Aorta (tissue), 5 donors: ENCODE data around the gene ABHD17B. TPM values are rescaled to one million over a fixed set of nuclear protein-coding genes. Genes with fewer than 3 reads are reported as not detected.

Experiments used
- ATAC-seq: fragments of 200-7000 bp; cut with Tn5 transposase; one replicate; pipeline ENCODE4 v1.9.1; 2022; ENCODE audit warnings: moderate library complexity; ENCODE audit not compliant: low FRiP score
- DNase-seq, 2 donors: peaks; one replicate each; pipeline ENCODE4 v3.0.0-alpha.2; 2020
- H3K27ac ChIP-seq, 2 donors: one replicate each; pipeline ENCODE4 v1.5.1; 2013; ENCODE audit warnings: low read length in 2 of 2, mild to moderate bottlenecking in 2 of 2, moderate library complexity in 2 of 2, control low read depth in 1 of 2, inconsistent platforms in 1 of 2, low read depth in 1 of 2
- H3K27me3 ChIP-seq, 2 donors: one replicate each; pipeline ENCODE4 v1.6.1; 2013; ENCODE audit warnings: control low read depth in 1 of 2, low read length in 1 of 2, mild to moderate bottlenecking in 1 of 2, moderate library complexity in 1 of 2; ENCODE audit not compliant: insufficient read depth in 2 of 2, control insufficient read depth in 1 of 2
- H3K36me3 ChIP-seq, 2 donors: one replicate each; pipeline ENCODE4 v1.6.1; 2013; ENCODE audit warnings: control low read depth in 1 of 2, low read length in 1 of 2, mild to moderate bottlenecking in 1 of 2; ENCODE audit not compliant: insufficient read depth in 2 of 2, control insufficient read depth in 1 of 2
- H3K4me1 ChIP-seq, 2 donors: one replicate each; pipeline ENCODE4 v1.6.1; 2013; ENCODE audit warnings: low read length in 2 of 2, control low read depth in 1 of 2, mild to moderate bottlenecking in 1 of 2, moderate library complexity in 1 of 2; ENCODE audit not compliant: insufficient read depth in 2 of 2, control insufficient read depth in 1 of 2
- H3K4me3 ChIP-seq, 2 donors: one replicate each; pipeline ENCODE4 v1.5.1; 2013; ENCODE audit warnings: low read length in 2 of 2, control low read depth in 1 of 2, mild to moderate bottlenecking in 1 of 2
- H3K9me3 ChIP-seq: one replicate; pipeline ENCODE4 v1.6.1; 2013; ENCODE audit warnings: mild to moderate bottlenecking, low read length; ENCODE audit not compliant: control insufficient read depth
- WGBS, 2 donors: extraction: QIAGEN DNeasy Blood & Tissue Kit; methylation state at CpG; one replicate each; pipeline ENCODE4 v1.1.7; 2013; 5-methylcytosine and 5-hydroxymethylcytosine counted together
- intact Hi-C, 2 donors: fragments of 100-400 bp; cut with DNase I; formaldehyde crosslinking; loops; one replicate each; pipeline versions ENCODE4 v1.14.2 to v1.15.0; 2022
- polyA plus RNA-seq, 2 donors: library from polyadenylated mRNA; stranded (reverse); fragments of 200-250 nt; gene quantifications; one replicate each; pipeline ENCODE4 v1.2.3, GENCODE V29; 2013
- total RNA-seq, 2 donors: library from RNA; stranded (reverse); fragmentation: NEBNext Ultra II Directional; extraction: Animal tissue kit (Norgen Biotek cat#: 25700); gene quantifications; one replicate each; pipeline ENCODE4 v1.2.1, GENCODE V29; 2021
- donor health status: healthy with polysubstance abuse.
- donor health status: Bipolar disorder and iron deficiency.
- donor health status: DM: no; HTN: no; CAD: no.
- donor health status: DM: no; HTN: no; CAD: no.
- donor health status: DM: yes; HTN: yes; CAD: no.

Gene ABHD17B
- total and polyA plus RNA-seq, 4 donors = 6.6 to 38.0 (median 11.8) TPM

GRCh38 chr9:71876829-71877228, 34.2 kb downstream of the ABHD17B start:
- no peak for ATAC-seq
- intact Hi-C loops = no loop called here

GRCh38 chr9:71876106-71876505, 34.9 kb downstream of the ABHD17B start:
- H3K9me3 ChIP-seq = peaks cover 1% of the 10 kb centered on the region
- DNase-seq (no peak), ATAC-seq (no peak)
- no peak overlapping the region for H3K4me3 ChIP-seq
- intact Hi-C loops = no loop called here
- H3K4me1 ChIP-seq = no peaks in the 10 kb centered on the region
- H3K27me3 ChIP-seq = no peaks in the 10 kb centered on the region
- 95 to 96% methylated on average over 2 of the region's 2 CpGs for WGBS, 2 donors
- no peak overlapping the region for H3K27ac ChIP-seq
- H3K36me3 ChIP-seq = no peaks in the 10 kb centered on the region

More at GRCh38 chr9:71876829-71877228, 34.2 kb downstream of the ABHD17B start:
- no peak overlapping the region for H3K27ac ChIP-seq
- no peak overlapping the region for H3K4me3 ChIP-seq
- H3K9me3 ChIP-seq = peaks cover 1% of the 10 kb centered on the region
- no peaks in the 10 kb centered on the region for H3K36me3 ChIP-seq
- H3K4me1 ChIP-seq = no peaks in the 10 kb centered on the region
- no peaks in the 10 kb centered on the region for H3K27me3 ChIP-seq
- no peak for DNase-seq

GRCh38 chr9:71875345-71875744, 35.6 kb downstream of the ABHD17B start:
- 98 to 99% methylated on average over 6 of the region's 6 CpGs for WGBS, 2 donors
- no peak for ATAC-seq
- no peaks in the 10 kb centered on the region for H3K27me3 ChIP-seq
- H3K27ac ChIP-seq = no peak overlapping the region
- H3K9me3 ChIP-seq = peaks cover 1% of the 10 kb centered on the region
- intact Hi-C loops = no loop called here
- no peaks in the 10 kb centered on the region for H3K4me1 ChIP-seq
- H3K36me3 ChIP-seq = no peaks in the 10 kb centered on the region
- DNase-seq = no peak
- H3K4me3 ChIP-seq = no peak overlapping the region

- intact Hi-C loops = no loop called here
These were observed 47.4 kb downstream of the ABHD17B start for GRCh38 chr9:71863631-71864030.

GRCh38 chr9:71861618-71862017, 49.4 kb downstream of the ABHD17B start:
- intact Hi-C loops = no loop called here
- H3K36me3 ChIP-seq = peaks cover 2% of the 10 kb centered on the region in 2 donors
- ATAC-seq = no peak
- H3K27ac ChIP-seq = no peak overlapping the region
- H3K9me3 ChIP-seq = no peaks in the 10 kb centered on the region
- no peaks in the 10 kb centered on the region for H3K4me1 ChIP-seq
- WGBS, 2 donors = 87 to 88% methylated on average over 3 of the region's 3 CpGs
- DNase-seq = no peak
- H3K27me3 ChIP-seq = no peaks in the 10 kb centered on the region
- no peak overlapping the region for H3K4me3 ChIP-seq

More at GRCh38 chr9:71863631-71864030, 47.4 kb downstream of the ABHD17B start:
- Histone ChIP-seq H3K27ac (no peak overlapping the region), H3K36me3 (peaks cover 2% of the 10 kb centered on the region in 2 donors), H3K4me1 (no peaks in the 10 kb centered on the region), H3K9me3 (no peaks in the 10 kb centered on the region), H3K27me3 (no peaks in the 10 kb centered on the region), H3K4me3 (no peak overlapping the region)
- ATAC-seq = no peak
- no peak for DNase-seq
- WGBS, 2 donors = 32 to 36% methylated on average over 1 of the region's 1 CpG

GRCh38 chr9:71859939-71860338, 51.1 kb downstream of the ABHD17B start:
- DNase-seq = no peak
- ATAC-seq = no peak
- intact Hi-C loops = no loop called here
- no peak overlapping the region for H3K27ac ChIP-seq
- no peaks in the 10 kb centered on the region for H3K9me3 ChIP-seq
- 97 to 99% methylated on average over 3 of the region's 3 CpGs for WGBS, 2 donors
- no peaks in the 10 kb centered on the region for H3K4me1 ChIP-seq
- H3K36me3 ChIP-seq = peaks cover 0 to 2% of the 10 kb centered on the region in 2 donors
- H3K4me3 ChIP-seq = no peak overlapping the region
- no peaks in the 10 kb centered on the region for H3K27me3 ChIP-seq

- no peak for DNase-seq
- Histone ChIP-seq H3K36me3 (peaks cover 0 to 2% of the 10 kb centered on the region in 2 donors), H3K4me3 (no peak overlapping the region), H3K27ac (no peak overlapping the region), H3K27me3 (no peaks in the 10 kb centered on the region), H3K9me3 (no peaks in the 10 kb centered on the region), H3K4me1 (no peaks in the 10 kb centered on the region)
- intact Hi-C loops = no loop called here
- ATAC-seq = no peak
These were observed 52.2 kb downstream of the ABHD17B start for GRCh38 chr9:71858812-71859211.

- Histone ChIP-seq H3K36me3 (peaks cover 0 to 2% of the 10 kb centered on the region in 2 donors), H3K27me3 (no peaks in the 10 kb centered on the region), H3K9me3 (no peaks in the 10 kb centered on the region), H3K27ac (no peak overlapping the region), H3K4me3 (no peak overlapping the region), H3K4me1 (no peaks in the 10 kb centered on the region)
- ATAC-seq (no peak), DNase-seq (no peak)
- intact Hi-C loops = no loop called here
- WGBS, 2 donors = 84 to 90% methylated on average over 2 of the region's 2 CpGs
These were observed 52.7 kb downstream of the ABHD17B start for GRCh38 chr9:71858102-71858798.

GRCh38 chr9:71857159-71857558, 53.8 kb downstream of the ABHD17B start:
- no peak for ATAC-seq
- H3K27me3 ChIP-seq = no peaks in the 10 kb centered on the region
- no peak overlapping the region for H3K4me3 ChIP-seq
- no peaks in the 10 kb centered on the region for H3K4me1 ChIP-seq
- intact Hi-C loops = no loop called here
- peaks cover 0 to 2% of the 10 kb centered on the region in 2 donors for H3K36me3 ChIP-seq
- H3K9me3 ChIP-seq = no peaks in the 10 kb centered on the region
- no peak for DNase-seq
- no peak overlapping the region for H3K27ac ChIP-seq
